Neural cell (in vitro differentiated cells): ENCODE data around the gene KDM4B. TPM values are rescaled to one million over a fixed set of nuclear protein-coding genes. Genes with fewer than 3 reads are reported as not detected.

Experiments used
- H2AFZ ChIP-seq: fragments of 200-600, 300-800 bp; sonication (generic), shearing (Covaris generic); 2 replicates; pipeline ENCODE4 v1.6.0; 2014; ENCODE audit warnings: low read depth, mild to moderate bottlenecking, antibody characterized with exemption, low read length, moderate library complexity
- H3F3A ChIP-seq: fragments of 200-600 bp; shearing (Covaris generic); 2 replicates; pipeline ENCODE4 v1.6.1; 2016; ENCODE audit warnings: mild to moderate bottlenecking, moderate library complexity, mixed read lengths, antibody characterized with exemption, low read length; ENCODE audit not compliant: insufficient read depth, poor library complexity, severe bottlenecking
- H3K27ac ChIP-seq: fragments of 200-600, 300-800 bp; sonication (generic), shearing (Covaris generic); 2 replicates; pipeline ENCODE4 v1.5.1; 2014; ENCODE audit warnings: mild to moderate bottlenecking, low read length, moderate library complexity
- H3K27me3 ChIP-seq: fragments of 300-800, 200-600 bp; sonication (generic), shearing (Covaris generic); 2 replicates; pipeline ENCODE4 v1.6.0; 2014; ENCODE audit warnings: mild to moderate bottlenecking, low read depth, low read length, moderate library complexity; ENCODE audit not compliant: insufficient read depth
- H3K36me3 ChIP-seq: fragments of 300-800, 200-600 bp; sonication (generic), shearing (Covaris generic); 2 replicates; pipeline ENCODE4 v1.5.1; 2014; ENCODE audit warnings: mild to moderate bottlenecking, antibody characterized with exemption, low read length, moderate library complexity; ENCODE audit not compliant: insufficient read depth
- H3K4me2 ChIP-seq: fragments of 300-800, 200-600 bp; sonication (generic), shearing (Covaris generic); 2 replicates; pipeline ENCODE4 v1.6.0; 2014; ENCODE audit warnings: mild to moderate bottlenecking, low read length
- H3K4me3 ChIP-seq: fragments of 300-800, 200-600 bp; sonication (generic), shearing (Covaris generic); 2 replicates; pipeline ENCODE4 v1.5.1; 2014; ENCODE audit warnings: mild to moderate bottlenecking, low read length, moderate library complexity
- H3K79me2 ChIP-seq: fragments of 200-600 bp; shearing (Covaris generic); replicated peaks from 2 replicates; pipeline ENCODE4 v1.6.0; 2014; ENCODE audit warnings: mild to moderate bottlenecking, low read length, moderate library complexity; ENCODE audit not compliant: insufficient read depth
- H3K9ac ChIP-seq: fragments of 300-800, 200-600 bp; sonication (generic), shearing (Covaris generic); 2 replicates; pipeline ENCODE4 v1.6.1; 2016; ENCODE audit warnings: mild to moderate bottlenecking, low read length, mixed read lengths
- H3K9me2 ChIP-seq: fragments of 200-600 bp; shearing (Covaris generic); 2 replicates; pipeline ENCODE4 v1.6.1; 2016; ENCODE audit warnings: mild to moderate bottlenecking, low read length, mixed read lengths; ENCODE audit not compliant: insufficient read depth
- H3K9me3 ChIP-seq: fragments of 200-600, 300-800 bp; sonication (generic), shearing (Covaris generic); 2 replicates; pipeline ENCODE4 v1.6.1; 2016; ENCODE audit warnings: mild to moderate bottlenecking, mixed run types, low read length, moderate library complexity, mixed read lengths
- H4K20me1 ChIP-seq: fragments of 200-600 bp; shearing (Covaris generic); 2 replicates; pipeline ENCODE4 v1.6.1; 2016; ENCODE audit warnings: mild to moderate bottlenecking, mixed run types; ENCODE audit not compliant: insufficient read depth
- CTCF ChIP-seq: fragments of 450-650 bp; IDR thresholded peaks from 2 replicates; pipeline ENCODE4 v1.5.1; 2014; ENCODE audit warnings: antibody characterized with exemption, mild to moderate bottlenecking, moderate library complexity; ENCODE audit not compliant: poor library complexity, severe bottlenecking
- EP300 ChIP-seq: fragments of 450-650 bp; conservative IDR thresholded peaks from 2 replicates; pipeline ENCODE4 v1.6.1; 2014; ENCODE audit warnings: antibody characterized with exemption, mild to moderate bottlenecking, moderate library complexity; ENCODE audit not compliant: poor library complexity, severe bottlenecking
- EZH2 ChIP-seq: fragments of 200-600, 300-800 bp; shearing (Covaris generic), sonication (generic); IDR thresholded peaks from 2 replicates; pipeline ENCODE4 v1.6.1; 2014; ENCODE audit warnings: antibody characterized with exemption, low read length, borderline replicate concordance, mild to moderate bottlenecking; ENCODE audit not compliant: insufficient read depth, poor library complexity, severe bottlenecking
- MXI1 ChIP-seq: fragments of 450-650 bp; conservative IDR thresholded peaks from 2 replicates; pipeline ENCODE4 v1.6.1; 2014; ENCODE audit warnings: antibody characterized with exemption, mild to moderate bottlenecking; ENCODE audit not compliant: poor library complexity, severe bottlenecking
- POLR2AphosphoS5 ChIP-seq: IDR thresholded peaks from 2 replicates; pipeline ENCODE4 v1.6.1; 2012
- RAD21 ChIP-seq: fragments of 450-650 bp; conservative IDR thresholded peaks from 2 replicates; pipeline ENCODE4 v1.6.1; 2014; ENCODE audit warnings: antibody characterized with exemption, mild to moderate bottlenecking, moderate library complexity
- REST ChIP-seq: IDR thresholded peaks from 2 replicates; pipeline ENCODE4 v1.6.1; 2012; ENCODE audit warnings: borderline replicate concordance
- SMC3 ChIP-seq: fragments of 450-650 bp; conservative IDR thresholded peaks from 2 replicates; pipeline ENCODE4 v1.6.1; 2014; ENCODE audit warnings: antibody characterized with exemption, mild to moderate bottlenecking, moderate library complexity; ENCODE audit not compliant: poor library complexity
- TAF1 ChIP-seq: IDR thresholded peaks from 2 replicates; pipeline ENCODE4 v1.6.1; 2012; ENCODE audit warnings: low read depth
- polyA plus RNA-seq: library from polyadenylated mRNA; depleted of rRNA; stranded (reverse); fragments of >200 nt; gene quantifications from 2 replicates; pipeline ENCODE4 v1.2.3, GENCODE V29; 2014

Gene KDM4B
- polyA plus RNA-seq, 1 donor from 2014 or later = 19.1 TPM

- Histone ChIP-seq H3K27ac (no peak overlapping the region), H3K9ac (no peak overlapping the region), H3K4me3 (no peak overlapping the region), H3K36me3 (no peaks in the 10 kb centered on the region), H4K20me1 (no peaks in the 10 kb centered on the region), H3F3A (no peaks in the 10 kb centered on the region), H3K4me2 (no peak overlapping the region), H3K27me3 (no peaks in the 10 kb centered on the region), H3K9me3 (no peaks in the 10 kb centered on the region), H2AFZ (no peak overlapping the region), H3K79me2 (no peaks in the 10 kb centered on the region), H3K9me2 (no peaks in the 10 kb centered on the region)
- TF ChIP-seq RAD21 (no peak), CTCF (no peak), MXI1 (no peak), SMC3 (no peak), EP300 (no peak), TAF1 (no peak), REST (no peak), POLR2AphosphoS5 (no peak), EZH2 (no peak)
Measured at GRCh38 chr19:5178841-5179240, 209.9 kb downstream of the KDM4B start.

GRCh38 chr19:5179256-5179655, 210.3 kb downstream of the KDM4B start:
- no peak overlapping the region for H3K4me2 ChIP-seq
- TF ChIP-seq CTCF = no peak
- no peak for TF ChIP-seq EZH2
- no peak for TF ChIP-seq MXI1
- TF ChIP-seq REST = no peak
- no peak for TF ChIP-seq POLR2AphosphoS5
- no peak for TF ChIP-seq EP300
- no peak for TF ChIP-seq RAD21
- TF ChIP-seq TAF1 = no peak
- TF ChIP-seq SMC3 = no peak
- H3K79me2 ChIP-seq = no peaks in the 10 kb centered on the region
- no peak overlapping the region for H2AFZ ChIP-seq
- no peak overlapping the region for H3K4me3 ChIP-seq
- no peaks in the 10 kb centered on the region for H3K9me2 ChIP-seq
- no peaks in the 10 kb centered on the region for H3K36me3 ChIP-seq
- H3F3A ChIP-seq = no peaks in the 10 kb centered on the region
- H3K9me3 ChIP-seq = no peaks in the 10 kb centered on the region
- H3K27ac ChIP-seq = no peak overlapping the region
- H4K20me1 ChIP-seq = no peaks in the 10 kb centered on the region
- no peak overlapping the region for H3K9ac ChIP-seq
- no peaks in the 10 kb centered on the region for H3K27me3 ChIP-seq
